ENCODE measurements around the gene GIT2. TPM values are rescaled to one million over a fixed set of nuclear protein-coding genes. Genes with fewer than 3 reads are reported as not detected.

The GIT2 gene
- total and polyA plus RNA-seq, 12 donors: 24.3 to 80.9 (median 56.0) TPM

GRCh38 chr12:109927622-109928021, 68.5 kb downstream of the GIT2 start:
- no peak overlapping the region for H3K27ac ChIP-seq
- intact Hi-C loops (cut with DNase I): no loop called here
- 73 to 76% (median 74%) methylated on average over 8 of the region's 8 CpGs for WGBS, 4 donors
- no peaks in the 10 kb centered on the region for H3K4me1 ChIP-seq (replicated peaks in 1 of 2)
- H3K27me3 ChIP-seq: no peaks in the 10 kb centered on the region
- no peak overlapping the region for H3K4me3 ChIP-seq
- peaks cover 0 to 45% of the 10 kb centered on the region in 2 donors for H3K36me3 ChIP-seq (replicated peaks in 1 of 2)
- TF ChIP-seq POLR2A (IDR thresholded peaks at IDR 0.05): no peak
- TF ChIP-seq, protein P1, sequence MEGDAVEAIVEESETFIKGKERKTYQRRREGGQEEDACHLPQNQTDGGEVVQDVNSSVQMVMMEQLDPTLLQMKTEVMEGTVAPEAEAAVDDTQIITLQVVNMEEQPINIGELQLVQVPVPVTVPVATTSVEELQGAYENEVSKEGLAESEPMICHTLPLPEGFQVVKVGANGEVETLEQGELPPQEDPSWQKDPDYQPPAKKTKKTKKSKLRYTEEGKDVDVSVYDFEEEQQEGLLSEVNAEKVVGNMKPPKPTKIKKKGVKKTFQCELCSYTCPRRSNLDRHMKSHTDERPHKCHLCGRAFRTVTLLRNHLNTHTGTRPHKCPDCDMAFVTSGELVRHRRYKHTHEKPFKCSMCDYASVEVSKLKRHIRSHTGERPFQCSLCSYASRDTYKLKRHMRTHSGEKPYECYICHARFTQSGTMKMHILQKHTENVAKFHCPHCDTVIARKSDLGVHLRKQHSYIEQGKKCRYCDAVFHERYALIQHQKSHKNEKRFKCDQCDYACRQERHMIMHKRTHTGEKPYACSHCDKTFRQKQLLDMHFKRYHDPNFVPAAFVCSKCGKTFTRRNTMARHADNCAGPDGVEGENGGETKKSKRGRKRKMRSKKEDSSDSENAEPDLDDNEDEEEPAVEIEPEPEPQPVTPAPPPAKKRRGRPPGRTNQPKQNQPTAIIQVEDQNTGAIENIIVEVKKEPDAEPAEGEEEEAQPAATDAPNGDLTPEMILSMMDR (IDR thresholded peaks at IDR 0.05): peak; percentile 28 to 59 (median 48)
- DNase-seq: peak in 4 of 7 donors; percentile 36 to 50 (median 45)
- no peaks in the 10 kb centered on the region for H3K9me3 ChIP-seq (replicated peaks in 1 of 3)

GRCh38 chr12:109926488-109927210, 69.5 kb downstream of the GIT2 start:
- no peak for DNase-seq
- Histone ChIP-seq H3K4me3 (no peak overlapping the region), H3K36me3 (replicated peaks in 1 of 2) (peaks cover 0 to 35% of the 10 kb centered on the region in 2 donors), H3K4me1 (replicated peaks in 1 of 2) (no peaks in the 10 kb centered on the region), H3K9me3 (replicated peaks in 1 of 3) (no peaks in the 10 kb centered on the region), H3K27me3 (no peaks in the 10 kb centered on the region), H3K27ac (no peak overlapping the region)
- TF ChIP-seq, protein P1 (IDR thresholded peaks at IDR 0.05): no peak
- TF ChIP-seq POLR2A (IDR thresholded peaks at IDR 0.05): no peak
- 88 to 100% (median 93%) methylated on average over 3 to 11 of the region's 11 CpGs for WGBS, 4 donors
- intact Hi-C loops (cut with DNase I): no loop called here

DNA sequence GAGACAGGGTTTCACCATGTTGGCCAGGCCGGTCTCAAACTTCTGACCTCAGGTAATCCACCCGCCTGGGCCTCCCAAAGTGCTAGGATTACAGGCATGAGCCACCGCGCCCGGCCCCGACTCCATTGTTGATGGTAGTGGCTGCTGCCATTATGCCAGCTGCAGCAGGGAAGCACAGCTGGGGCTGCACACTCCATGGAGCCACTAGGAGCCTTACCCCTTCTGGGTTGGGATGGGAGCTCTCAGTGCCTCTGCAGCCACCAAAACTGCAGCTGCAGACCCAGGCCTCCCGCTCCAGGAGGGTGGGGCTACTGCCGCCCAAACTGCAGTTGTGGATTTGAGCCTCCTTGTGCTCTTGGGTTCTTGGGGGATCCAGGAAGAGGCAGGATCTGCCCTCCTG, 70.2 kb downstream of the GIT2 start:
- peaks cover 0 to 29% of the 10 kb centered on the region in 2 donors for H3K36me3 ChIP-seq (replicated peaks in 1 of 2)
- no peak for TF ChIP-seq POLR2A (IDR thresholded peaks at IDR 0.05)
- TF ChIP-seq, protein P1 (IDR thresholded peaks at IDR 0.05): no peak
- no peak overlapping the region for H3K4me3 ChIP-seq
- intact Hi-C loops (cut with DNase I): no loop called here
- H3K27ac ChIP-seq: no peak overlapping the region
- H3K9me3 ChIP-seq (replicated peaks in 1 of 3): no peaks in the 10 kb centered on the region
- DNase-seq: no peak
- WGBS, 4 donors: 92 to 97% (median 95%) methylated on average over 2 to 8 of the region's 8 CpGs
- H3K4me1 ChIP-seq (replicated peaks in 1 of 2): no peaks in the 10 kb centered on the region
- H3K27me3 ChIP-seq: no peaks in the 10 kb centered on the region

DNA sequence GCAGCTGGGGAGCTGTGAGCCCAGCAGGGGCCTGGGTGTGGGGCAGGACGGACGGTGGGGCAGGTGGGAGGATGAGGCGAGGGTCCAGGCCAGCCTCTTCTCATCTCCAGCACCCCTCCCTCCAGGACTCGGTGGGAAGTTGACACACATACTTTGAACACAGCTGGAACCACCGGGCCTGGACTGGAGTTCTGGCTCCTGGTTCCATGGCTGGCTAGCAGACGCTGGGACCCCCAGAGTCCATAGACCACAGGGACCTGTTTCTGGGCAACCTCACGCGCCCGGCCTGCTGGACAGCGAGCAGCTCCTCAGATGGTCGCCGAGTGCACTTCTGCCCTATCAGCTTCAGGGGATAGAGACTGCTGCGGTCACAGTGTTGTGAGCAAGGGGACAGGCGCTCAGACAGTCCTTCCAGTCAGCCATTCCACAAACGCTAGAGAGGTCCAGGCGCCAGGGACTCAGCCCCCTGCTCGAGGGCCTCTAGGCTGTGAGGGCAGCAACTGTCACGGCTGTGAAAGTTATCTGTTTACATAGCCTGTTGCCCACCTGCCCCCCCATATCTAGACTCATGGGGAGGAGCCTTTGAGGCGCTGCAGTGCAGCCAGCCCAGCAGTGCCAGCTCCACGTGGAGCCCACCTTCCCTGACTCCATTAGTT, 70.9 kb downstream of the GIT2 start:
- Histone ChIP-seq H3K27ac (no peak overlapping the region), H3K4me3 (no peak overlapping the region), H3K9me3 (replicated peaks in 1 of 3) (no peaks in the 10 kb centered on the region), H3K27me3 (no peaks in the 10 kb centered on the region), H3K4me1 (replicated peaks in 1 of 2) (no peaks in the 10 kb centered on the region), H3K36me3 (replicated peaks in 1 of 2) (peaks cover 0 to 24% of the 10 kb centered on the region in 2 donors)
- intact Hi-C loops (cut with DNase I): no loop called here
- whole genome bisulfite sequencing, 4 donors: 79 to 84% (median 82%) methylated on average over 8 to 20 of the region's 20 CpGs
- no peak for TF ChIP-seq POLR2A (IDR thresholded peaks at IDR 0.05)
- TF ChIP-seq, protein P1 (IDR thresholded peaks at IDR 0.05): no peak
- DNase-seq: no peak

Data from adrenal gland (tissue), 12 donors.